Sigmoid colon (tissue), 7 donors: ENCODE results near the gene TXNL1. TPM values are rescaled to one million over a fixed set of nuclear protein-coding genes. Genes with fewer than 3 reads are reported as not detected.
A peak's percentile ranks its signal among the peaks of the same experiment; 100 is the strongest.

Experiments
- DNase-seq: peaks from one replicate; pipeline ENCODE4 v3.0.0-alpha.2; 2019
- H3K27ac ChIP-seq, 4 donors: fragments of 200-600 bp; sonication (generic); one replicate each; pipeline ENCODE4 v1.5.1; 2016 to 2019; ENCODE audit warnings: mild to moderate bottlenecking in 1 of 4
- H3K27me3 ChIP-seq, 3 donors: fragments of 200-600 bp; sonication (generic); one replicate each; pipeline ENCODE4 v1.5.1; 2019; ENCODE audit warnings: mild to moderate bottlenecking in 1 of 3
- H3K36me3 ChIP-seq, 4 donors: fragments of 200-600 bp; sonication (generic); one replicate each; pipeline ENCODE4 v1.5.1; 2016 to 2019
- H3K4me1 ChIP-seq, 4 donors: fragments of 200-600 bp; sonication (generic); one replicate each; pipeline ENCODE4 v1.5.1; 2017 to 2019
- H3K4me3 ChIP-seq, 4 donors: fragments of 200-600 bp; sonication (generic); one replicate each; pipeline ENCODE4 v1.5.1; 2017 to 2019; ENCODE audit warnings: mild to moderate bottlenecking in 2 of 4, moderate library complexity in 1 of 4
- H3K9me3 ChIP-seq, 4 donors: fragments of 200-600 bp in 3 of 4; sonication (generic) in 3 of 4; one replicate each; pipeline versions ENCODE4 v1.5.1 to v1.6.1; 2013 to 2019
- CTCF ChIP-seq, 4 experiments: fragments of 450-650 bp in 3 of 4; fragments of 200-600 bp in 1 of 4; IDR thresholded peaks; one replicate each; pipeline ENCODE4 v1.5.1; 2016 to 2019; ENCODE audit warnings: antibody characterized with exemption in 4 of 4, mild to moderate bottlenecking in 3 of 4, moderate library complexity in 2 of 4
- EP300 ChIP-seq, 4 donors: sonication (generic); formaldehyde crosslinking; IDR thresholded peaks; one replicate each; pipeline ENCODE4 v1.6.1; 2017; ENCODE audit warnings: antibody characterized with exemption in 4 of 4
- POLR2A ChIP-seq, 2 donors: fragments of 450-650 bp; IDR thresholded peaks; one replicate each; pipeline ENCODE4 v1.6.1; 2016; ENCODE audit warnings: antibody characterized with exemption in 2 of 2, mild to moderate bottlenecking in 2 of 2, moderate library complexity in 2 of 2
- POLR2AphosphoS5 ChIP-seq, 4 donors: sonication (generic); formaldehyde crosslinking; IDR thresholded peaks; one replicate each; pipeline ENCODE4 v1.6.1; 2017; ENCODE audit warnings: antibody characterized with exemption in 4 of 4
- WGBS, 2 donors: extraction: QIAGEN DNeasy Blood & Tissue Kit; methylation state at CpG; one replicate each; pipeline ENCODE4 v1.1.7; 2013; 5-methylcytosine and 5-hydroxymethylcytosine counted together
- intact Hi-C: fragments of 100-400 bp; cut with DNase I; formaldehyde crosslinking; loops from one replicate; pipeline ENCODE4 v1.15.1; 2023
- polyA plus RNA-seq, 3 donors: library from polyadenylated mRNA; stranded (reverse); fragments of 200-250 nt; gene quantifications; one replicate each; pipeline ENCODE4 v1.2.3, GENCODE V29; 2013
- total RNA-seq, 4 donors: library from RNA; depleted of rRNA; stranded (reverse); fragments of >200 nt; gene quantifications; one replicate each; pipeline ENCODE4 v1.1.0, GENCODE V29; 2016
- donor health status: healthy with polysubstance abuse.
- donor health status: Bipolar disorder and iron deficiency.
- donor health status: healthy.

Gene TXNL1
- total and polyA plus RNA-seq, 7 donors, result 39.8 to 79.1 (median 47.9) TPM

GRCh38 chr18:56565551-56566345 is 72.6 kb downstream of the TXNL1 start:
- no peak overlapping the region for H3K4me3 ChIP-seq
- WGBS, 2 donors, result 41 to 68% methylated on average over 5 of the region's 5 CpGs
- no peaks in the 10 kb centered on the region for H3K4me1 ChIP-seq
- no peak overlapping the region for H3K27ac ChIP-seq
- DNase-seq, result no peak
- H3K9me3 ChIP-seq, result no peaks in the 10 kb centered on the region
- no peaks in the 10 kb centered on the region for H3K36me3 ChIP-seq
- H3K27me3 ChIP-seq, result no peaks in the 10 kb centered on the region
- no peak for TF ChIP-seq POLR2A (IDR thresholded peaks at IDR 0.05)
- no peak for TF ChIP-seq EP300 (IDR thresholded peaks at IDR 0.05)
- TF ChIP-seq CTCF (IDR thresholded peaks at IDR 0.05), result no peak
- peak in 1 of 4 donors; percentile 16 for TF ChIP-seq POLR2AphosphoS5 (IDR thresholded peaks at IDR 0.05)
- intact Hi-C loops, result no loop called here

GRCh38 chr18:56565046-56565445 is 73.3 kb downstream of the TXNL1 start:
- Histone ChIP-seq H3K36me3 (no peaks in the 10 kb centered on the region), H3K4me3 (no peak overlapping the region), H3K27ac (no peak overlapping the region), H3K4me1 (no peaks in the 10 kb centered on the region), H3K9me3 (no peaks in the 10 kb centered on the region), H3K27me3 (no peaks in the 10 kb centered on the region)
- intact Hi-C loops, result no loop called here
- DNase-seq, result no peak
- TF ChIP-seq POLR2A (IDR thresholded peaks at IDR 0.05), result no peak
- TF ChIP-seq EP300 (IDR thresholded peaks at IDR 0.05), result no peak
- TF ChIP-seq POLR2AphosphoS5 (IDR thresholded peaks at IDR 0.05), result no peak
- no peak for TF ChIP-seq CTCF (IDR thresholded peaks at IDR 0.05)
- 87% methylated on average over 6 of the region's 6 CpGs for WGBS, 2 donors

- no peaks in the 10 kb centered on the region for H3K36me3 ChIP-seq
- WGBS, 2 donors, result 85 to 89% methylated on average over 7 of the region's 7 CpGs
- no peak for TF ChIP-seq EP300 (IDR thresholded peaks at IDR 0.05)
- TF ChIP-seq CTCF (IDR thresholded peaks at IDR 0.05), result no peak
- no peak for TF ChIP-seq POLR2A (IDR thresholded peaks at IDR 0.05)
- no peak for TF ChIP-seq POLR2AphosphoS5 (IDR thresholded peaks at IDR 0.05)
- DNase-seq, result no peak
- intact Hi-C loops, result no loop called here
- no peak overlapping the region for H3K27ac ChIP-seq
- no peak overlapping the region for H3K4me3 ChIP-seq
- H3K4me1 ChIP-seq, result no peaks in the 10 kb centered on the region
- H3K9me3 ChIP-seq, result no peaks in the 10 kb centered on the region
- no peaks in the 10 kb centered on the region for H3K27me3 ChIP-seq
These were observed 74.8 kb downstream of the TXNL1 start for GRCh38 chr18:56563568-56563967.

- 69 to 81% methylated on average over 5 of the region's 5 CpGs for WGBS, 2 donors
- TF ChIP-seq POLR2A (IDR thresholded peaks at IDR 0.05) (no peak), EP300 (IDR thresholded peaks at IDR 0.05) (no peak)
- no peak overlapping the region for H3K4me3 ChIP-seq
- H3K27me3 ChIP-seq, result no peaks in the 10 kb centered on the region
- no peaks in the 10 kb centered on the region for H3K9me3 ChIP-seq
- no peak for DNase-seq
- no peaks in the 10 kb centered on the region for H3K36me3 ChIP-seq
- intact Hi-C loops, result no loop called here
- no peak overlapping the region for H3K27ac ChIP-seq
- no peaks in the 10 kb centered on the region for H3K4me1 ChIP-seq
These were observed 75.9 kb downstream of the TXNL1 start for GRCh38 chr18:56562479-56562878.

- no peak for DNase-seq
- intact Hi-C loops, result no loop called here
- TF ChIP-seq EP300 (IDR thresholded peaks at IDR 0.05) (no peak), POLR2AphosphoS5 (IDR thresholded peaks at IDR 0.05) (no peak), POLR2A (IDR thresholded peaks at IDR 0.05) (no peak), CTCF (IDR thresholded peaks at IDR 0.05) (no peak)
- H3K27me3 ChIP-seq, result no peaks in the 10 kb centered on the region
- H3K36me3 ChIP-seq, result no peaks in the 10 kb centered on the region
- no peak overlapping the region for H3K27ac ChIP-seq
- H3K4me1 ChIP-seq, result no peaks in the 10 kb centered on the region
- 76 to 86% methylated on average over 2 of the region's 2 CpGs for WGBS, 2 donors
- no peak overlapping the region for H3K4me3 ChIP-seq
- H3K9me3 ChIP-seq, result no peaks in the 10 kb centered on the region
These were observed 77.4 kb downstream of the TXNL1 start for GRCh38 chr18:56560992-56561391.
